T-helper 17 cell (primary cell): Measurements from ENCODE around the gene SLC35F3. TPM values are rescaled to one million over a fixed set of nuclear protein-coding genes. Genes with fewer than 3 reads are reported as not detected.

Source experiments
- ATAC-seq: fragments of 150-1000 bp; cut with Tn5 transposase; 2 replicates; pipeline ENCODE4 v1.10.0; 2021; ENCODE audit warnings: mild to moderate bottlenecking, moderate library complexity
- DNase-seq, 3 donors: peaks; one replicate each; pipeline versions ENCODE4 v3.0.0 to v3.0.0-alpha.2; 2020 to 2021
- H3K9me3 ChIP-seq: one replicate; pipeline ENCODE4 v1.7.0; 2013; ENCODE audit warnings: low read length, mild to moderate bottlenecking; ENCODE audit not compliant: control insufficient read depth, poor library complexity, severe bottlenecking
- H3K27ac Mint-ChIP-seq: one replicate; pipeline ENCODE4 v1.8.0; 2022; ENCODE audit warnings: mild to moderate bottlenecking, moderate library complexity, mixed read lengths
- H3K27me3 Mint-ChIP-seq: one replicate; pipeline ENCODE4 v1.8.0; 2022; ENCODE audit warnings: mixed read lengths
- H3K36me3 Mint-ChIP-seq: one replicate; pipeline ENCODE4 v1.8.0; 2022; ENCODE audit warnings: low read depth, mixed read lengths
- H3K4me1 Mint-ChIP-seq: one replicate; pipeline ENCODE4 v1.8.0; 2022; ENCODE audit warnings: mild to moderate bottlenecking, mixed read lengths
- H3K4me3 Mint-ChIP-seq: one replicate; pipeline ENCODE4 v1.8.0; 2022; ENCODE audit warnings: mild to moderate bottlenecking, moderate library complexity, mixed read lengths
- total RNA-seq, 4 donors: library from RNA in 2 of 4; stranded (reverse) in 2 of 4; gene quantifications; one replicate each; pipeline ENCODE4 v1.2.3 and lab custom pipeline; 2022 to 2026

SLC35F3 gene
- total RNA-seq, 2 donors from 2014 or later = 0.10 TPM; not detected in 1

DNA sequence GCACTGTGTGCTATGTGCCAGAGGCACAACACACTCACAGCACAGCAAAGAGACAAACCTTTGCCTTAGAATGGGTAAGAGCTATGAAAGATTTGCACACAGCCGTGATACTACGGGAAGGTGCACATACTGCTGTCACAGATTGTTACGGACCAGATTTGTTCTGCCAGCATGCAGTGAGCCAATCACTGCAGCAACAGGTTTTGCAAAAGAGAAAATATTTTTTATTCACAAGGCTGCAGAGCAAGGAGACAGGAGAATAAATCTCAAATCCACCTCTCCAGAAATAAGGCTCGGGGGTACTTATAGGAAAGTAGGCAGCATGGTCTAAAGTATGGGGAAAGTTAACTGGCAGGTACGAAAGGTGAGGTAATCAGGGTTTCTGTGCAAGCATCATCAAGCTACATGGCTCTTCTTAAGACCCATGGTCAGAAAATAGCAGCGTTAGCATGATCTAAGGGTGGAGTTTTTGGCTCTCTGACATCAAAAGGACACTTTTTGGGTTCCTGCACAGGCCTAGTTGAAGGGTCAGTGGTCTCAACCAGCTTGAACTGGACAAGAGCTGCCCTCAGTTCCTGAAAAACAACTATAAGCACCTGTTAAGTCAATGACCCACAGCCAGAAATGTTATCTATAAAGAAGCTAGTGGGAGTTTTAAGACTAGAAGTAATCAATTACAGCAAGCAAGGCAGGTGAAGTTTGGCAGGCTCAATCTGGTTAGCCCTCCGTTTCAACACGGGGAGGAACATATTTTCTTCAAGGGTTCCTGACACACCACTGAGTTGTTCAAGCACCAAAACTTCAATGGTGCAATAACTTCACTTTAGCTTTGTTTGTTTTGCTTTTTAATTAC lies 186.0 kb downstream of the SLC35F3 start:
- no peaks in the 10 kb centered on the region for H3K4me1 Mint-ChIP-seq
- no peaks in the 10 kb centered on the region for H3K36me3 Mint-ChIP-seq
- H3K4me3 Mint-ChIP-seq = no peak overlapping the region
- no peak overlapping the region for H3K27ac Mint-ChIP-seq
- no peaks in the 10 kb centered on the region for H3K9me3 ChIP-seq
- H3K27me3 Mint-ChIP-seq = peaks cover 46% of the 10 kb centered on the region
- ATAC-seq (no peak), DNase-seq (no peak)

DNA sequence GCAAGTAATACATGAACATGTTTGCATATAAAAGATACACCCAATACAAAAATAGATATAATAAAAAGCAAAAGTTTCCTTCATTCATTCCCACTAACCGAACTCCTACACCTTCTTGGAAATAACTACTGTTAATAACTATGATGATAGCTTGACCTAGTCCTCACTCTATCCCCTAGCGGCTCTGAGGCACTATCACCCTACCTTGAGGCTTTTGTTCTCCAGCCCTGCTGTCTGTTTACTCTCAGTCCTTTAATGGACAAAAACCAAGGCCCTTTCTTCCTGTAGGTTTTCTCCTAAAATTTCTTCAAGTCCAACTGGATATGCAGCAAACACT lies 186.6 kb downstream of the SLC35F3 start:
- Mint-ChIP-seq H3K36me3 (no peaks in the 10 kb centered on the region), H3K27me3 (peaks cover 40% of the 10 kb centered on the region), H3K27ac (no peak overlapping the region), H3K4me3 (no peak overlapping the region), H3K4me1 (no peaks in the 10 kb centered on the region)
- DNase-seq = no peak
- H3K9me3 ChIP-seq = no peaks in the 10 kb centered on the region
- ATAC-seq = no peak

DNA sequence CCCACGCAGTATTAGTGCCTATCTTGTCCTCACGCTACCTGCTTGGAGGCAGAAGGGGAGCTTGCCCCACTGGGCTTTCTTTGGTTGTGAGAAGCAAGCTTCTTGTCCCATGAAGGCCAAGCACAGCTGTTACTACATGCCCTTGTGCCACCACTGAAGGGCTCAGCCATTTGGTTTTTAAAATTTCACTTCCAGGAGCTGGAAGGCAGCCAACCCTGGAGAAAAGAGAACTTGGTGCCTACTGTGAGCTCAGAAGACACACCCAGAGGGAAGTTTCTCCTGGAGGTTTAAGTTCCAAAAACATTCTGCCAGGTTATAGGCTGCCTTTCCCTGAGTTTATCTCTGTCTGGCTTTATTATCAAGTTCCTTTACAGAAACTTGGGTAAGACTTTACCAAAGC lies 187.4 kb downstream of the SLC35F3 start:
- DNase-seq (no peak), ATAC-seq (no peak)

GRCh38 chr1:234093107-234093506 lies 188.6 kb downstream of the SLC35F3 start:
- no peak overlapping the region for H3K27ac Mint-ChIP-seq
- no peak for DNase-seq
- H3K4me3 Mint-ChIP-seq = no peak overlapping the region
- H3K9me3 ChIP-seq = no peaks in the 10 kb centered on the region
- ATAC-seq = no peak
- H3K27me3 Mint-ChIP-seq = peaks cover 23% of the 10 kb centered on the region
- no peaks in the 10 kb centered on the region for H3K4me1 Mint-ChIP-seq
- H3K36me3 Mint-ChIP-seq = no peaks in the 10 kb centered on the region

More for the DNA sequence above, 187.4 kb downstream of the SLC35F3 start:
- H3K27me3 Mint-ChIP-seq = peaks cover 35% of the 10 kb centered on the region
- no peak overlapping the region for H3K27ac Mint-ChIP-seq
- no peaks in the 10 kb centered on the region for H3K36me3 Mint-ChIP-seq
- no peaks in the 10 kb centered on the region for H3K9me3 ChIP-seq
- no peak overlapping the region for H3K4me3 Mint-ChIP-seq
- H3K4me1 Mint-ChIP-seq = no peaks in the 10 kb centered on the region

DNA sequence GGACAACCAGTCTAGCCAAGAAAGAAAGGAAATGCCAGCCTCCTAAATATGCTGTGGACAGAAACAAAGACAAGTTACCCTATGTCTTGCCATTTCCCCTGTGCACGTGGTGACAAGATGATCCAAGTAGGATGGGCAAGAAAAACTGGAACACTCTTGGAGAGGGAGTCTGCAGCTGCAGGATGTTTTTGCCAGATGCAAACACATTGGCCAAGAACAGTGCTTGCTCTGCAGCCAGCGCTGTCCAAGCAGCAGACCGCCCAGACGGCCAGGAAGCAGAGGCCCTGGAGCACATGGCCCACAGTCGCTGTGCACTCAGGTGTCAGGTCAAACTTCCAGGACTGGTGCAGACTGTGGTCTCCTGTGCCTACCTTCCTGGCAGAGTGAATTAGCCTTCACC lies 189.3 kb downstream of the SLC35F3 start:
- DNase-seq (no peak), ATAC-seq (no peak)
- H3K36me3 Mint-ChIP-seq = no peaks in the 10 kb centered on the region
- no peaks in the 10 kb centered on the region for H3K4me1 Mint-ChIP-seq
- H3K27ac Mint-ChIP-seq = no peak overlapping the region
- no peak overlapping the region for H3K4me3 Mint-ChIP-seq
- no peaks in the 10 kb centered on the region for H3K9me3 ChIP-seq
- peaks cover 21% of the 10 kb centered on the region for H3K27me3 Mint-ChIP-seq

DNA sequence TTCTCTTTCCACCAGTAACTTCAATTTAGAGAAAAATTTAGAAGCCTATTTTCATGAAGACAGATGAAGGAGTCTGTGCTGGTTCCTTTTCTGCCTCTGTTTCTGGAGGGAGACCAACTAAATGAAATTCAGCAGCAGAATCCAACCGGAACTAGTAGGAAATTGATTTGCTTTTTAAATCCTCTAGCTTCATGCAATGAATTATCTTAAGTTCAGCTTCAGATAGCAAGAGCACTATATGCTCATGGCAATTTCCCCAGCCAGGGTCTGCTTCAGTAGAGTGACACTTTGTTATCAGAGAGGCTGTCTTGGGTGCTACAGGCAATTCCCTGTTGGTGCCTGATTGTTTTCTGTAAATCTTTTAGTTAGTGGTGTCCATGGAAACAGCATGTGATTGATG lies 189.7 kb downstream of the SLC35F3 start:
- ATAC-seq = no peak

GRCh38 chr1:234096161-234096770 lies 191.8 kb downstream of the SLC35F3 start:
- no peak for ATAC-seq
- Mint-ChIP-seq H3K4me3 (no peak overlapping the region), H3K36me3 (no peaks in the 10 kb centered on the region), H3K4me1 (no peaks in the 10 kb centered on the region), H3K27me3 (peaks cover 24% of the 10 kb centered on the region), H3K27ac (no peak overlapping the region)
- no peaks in the 10 kb centered on the region for H3K9me3 ChIP-seq
- DNase-seq = no peak

More for the DNA sequence above, 189.7 kb downstream of the SLC35F3 start:
- peaks cover 21% of the 10 kb centered on the region for H3K27me3 Mint-ChIP-seq
- no peaks in the 10 kb centered on the region for H3K9me3 ChIP-seq
- no peak overlapping the region for H3K27ac Mint-ChIP-seq
- H3K36me3 Mint-ChIP-seq = no peaks in the 10 kb centered on the region
- DNase-seq = no peak
- H3K4me3 Mint-ChIP-seq = no peak overlapping the region
- H3K4me1 Mint-ChIP-seq = no peaks in the 10 kb centered on the region

DNA sequence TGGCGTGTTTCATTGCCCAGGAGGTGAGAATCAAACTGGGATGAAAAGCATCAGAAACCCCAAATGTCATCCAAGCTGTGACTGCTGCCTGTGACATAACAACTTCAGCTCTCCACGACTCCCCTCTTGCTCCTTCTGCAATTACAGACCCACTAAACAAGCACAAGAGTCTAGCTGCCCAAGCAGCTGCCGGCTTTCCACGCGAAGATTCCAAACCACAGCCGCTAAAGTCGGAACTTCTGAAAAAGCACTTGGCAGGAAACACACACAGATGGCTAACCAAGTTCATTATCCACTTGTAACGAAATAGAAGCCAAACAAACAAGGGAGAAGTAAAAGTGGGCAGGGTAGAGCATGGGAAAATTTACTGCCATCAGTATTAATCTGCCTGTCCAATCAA lies 198.1 kb downstream of the SLC35F3 start:
- H3K27ac Mint-ChIP-seq = no peak overlapping the region
- H3K36me3 Mint-ChIP-seq = no peaks in the 10 kb centered on the region
- H3K4me1 Mint-ChIP-seq = no peaks in the 10 kb centered on the region
- ATAC-seq = no peak
- peaks cover 50% of the 10 kb centered on the region for H3K27me3 Mint-ChIP-seq
- no peaks in the 10 kb centered on the region for H3K9me3 ChIP-seq
- DNase-seq = no peak
- H3K4me3 Mint-ChIP-seq = no peak overlapping the region

DNA sequence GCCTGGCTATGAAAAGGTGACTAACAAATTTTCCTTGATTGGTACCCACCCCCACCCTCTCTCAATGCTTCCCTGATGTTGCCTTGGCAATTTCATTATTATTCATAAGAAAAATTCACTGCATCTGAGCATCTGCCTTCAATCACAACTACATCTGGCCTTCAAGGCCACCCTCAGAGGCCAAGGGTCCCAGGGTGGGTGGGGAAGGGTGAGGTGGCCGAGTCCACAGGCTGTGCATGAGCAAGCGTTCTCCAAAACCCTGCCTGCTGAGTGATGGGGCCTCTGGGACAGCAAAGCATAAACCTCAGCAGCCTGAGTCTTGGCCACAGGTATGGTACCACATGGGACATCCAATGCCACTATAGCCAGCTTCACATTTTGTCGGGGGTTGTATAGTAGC lies 198.7 kb downstream of the SLC35F3 start:
- H3K27ac Mint-ChIP-seq = no peak overlapping the region
- no peak for ATAC-seq

GRCh38 chr1:234106032-234106431 lies 201.6 kb downstream of the SLC35F3 start:
- H3K4me3 Mint-ChIP-seq = no peak overlapping the region
- H3K4me1 Mint-ChIP-seq = no peaks in the 10 kb centered on the region
- H3K27me3 Mint-ChIP-seq = peaks cover 63% of the 10 kb centered on the region
- no peak for ATAC-seq
- DNase-seq = no peak
- no peaks in the 10 kb centered on the region for H3K9me3 ChIP-seq
- H3K27ac Mint-ChIP-seq = no peak overlapping the region
- H3K36me3 Mint-ChIP-seq = no peaks in the 10 kb centered on the region

More for the DNA sequence above, 198.7 kb downstream of the SLC35F3 start:
- peaks cover 50% of the 10 kb centered on the region for H3K27me3 Mint-ChIP-seq
- H3K4me3 Mint-ChIP-seq = no peak overlapping the region
- no peaks in the 10 kb centered on the region for H3K36me3 Mint-ChIP-seq
- no peak for DNase-seq
- no peaks in the 10 kb centered on the region for H3K4me1 Mint-ChIP-seq
- H3K9me3 ChIP-seq = no peaks in the 10 kb centered on the region

DNA sequence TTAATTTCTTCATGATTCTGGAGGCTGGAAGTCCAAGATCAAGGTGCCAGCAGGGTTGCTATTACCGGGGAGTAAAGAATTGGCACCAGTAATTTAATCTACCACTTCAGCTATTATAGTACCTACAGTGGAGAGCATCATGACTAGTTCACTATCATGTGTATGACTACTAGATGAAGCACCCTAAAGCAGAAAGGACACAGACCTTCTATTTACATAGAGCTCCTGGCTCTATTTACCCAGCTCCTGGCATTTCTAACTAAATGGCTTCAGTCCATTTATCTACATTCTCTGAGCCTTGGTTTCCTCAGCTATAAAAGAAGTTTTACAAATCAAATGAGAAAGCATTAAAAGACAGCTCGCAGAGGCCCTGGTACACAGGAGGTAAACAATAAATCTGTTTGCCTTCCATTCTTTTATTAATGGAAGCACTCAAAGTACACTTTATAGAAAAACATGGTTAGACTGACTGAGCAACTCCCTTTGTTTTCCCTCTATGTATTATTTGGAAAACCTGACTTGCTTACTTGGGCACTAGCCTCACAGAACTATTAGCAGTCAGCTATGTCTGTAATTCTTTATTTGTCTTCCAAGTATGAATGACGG lies 203.0 kb downstream of the SLC35F3 start:
- no peak overlapping the region for H3K27ac Mint-ChIP-seq
- H3K4me1 Mint-ChIP-seq = no peaks in the 10 kb centered on the region
- ATAC-seq (no peak), DNase-seq (no peak)
- no peak overlapping the region for H3K4me3 Mint-ChIP-seq
- no peaks in the 10 kb centered on the region for H3K9me3 ChIP-seq
- no peaks in the 10 kb centered on the region for H3K36me3 Mint-ChIP-seq
- peaks cover 55% of the 10 kb centered on the region for H3K27me3 Mint-ChIP-seq

DNA sequence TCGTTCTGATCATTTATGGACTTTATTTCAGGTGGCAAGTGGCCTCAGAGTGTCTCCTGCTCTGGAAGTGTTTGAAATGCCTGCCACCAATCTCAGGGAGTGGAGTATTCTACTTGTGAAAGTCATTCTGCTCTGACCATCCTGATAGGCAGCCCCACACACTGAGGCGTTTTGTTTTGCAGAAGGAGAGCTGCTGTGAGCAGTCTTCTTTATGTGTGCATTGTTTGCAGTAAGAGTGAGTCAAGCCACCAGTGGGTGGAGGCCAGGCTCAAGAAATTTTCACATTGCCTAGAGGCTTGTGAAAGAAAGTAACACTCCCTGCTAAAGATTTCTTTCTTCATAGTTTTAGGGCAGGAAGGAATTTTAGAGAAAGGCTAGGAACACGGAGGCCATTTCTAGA lies 204.4 kb downstream of the SLC35F3 start:
- no peak overlapping the region for H3K27ac Mint-ChIP-seq

GRCh38 chr1:234109840-234110239 lies 205.4 kb downstream of the SLC35F3 start:
- no peaks in the 10 kb centered on the region for H3K9me3 ChIP-seq
- no peak for DNase-seq
- no peak overlapping the region for H3K27ac Mint-ChIP-seq
- H3K4me1 Mint-ChIP-seq = peaks cover 4% of the 10 kb centered on the region
- H3K36me3 Mint-ChIP-seq = no peaks in the 10 kb centered on the region
- no peak overlapping the region for H3K4me3 Mint-ChIP-seq
- H3K27me3 Mint-ChIP-seq = peaks cover 63% of the 10 kb centered on the region
- no peak for ATAC-seq

More for the DNA sequence above, 204.4 kb downstream of the SLC35F3 start:
- Mint-ChIP-seq H3K27me3 (peaks cover 57% of the 10 kb centered on the region), H3K36me3 (no peaks in the 10 kb centered on the region), H3K4me1 (no peaks in the 10 kb centered on the region), H3K4me3 (no peak overlapping the region)
- ATAC-seq = no peak
- DNase-seq = no peak
- no peaks in the 10 kb centered on the region for H3K9me3 ChIP-seq
